HepG2 (cell line): ENCODE results near the gene CTCF. TPM values are rescaled to one million over a fixed set of nuclear protein-coding genes. Genes with fewer than 3 reads are reported as not detected.

Experiments
- ATAC-seq: fragments of 200-7000 bp; cut with Tn5 transposase; 3 replicates; pipeline ENCODE4 v1.9.1; 2020; ENCODE audit warnings: mild to moderate bottlenecking, moderate library complexity
- BruUV-seq: library from RNA; stranded (reverse); fragments of 400-500 nt; replicated peaks from 2 replicates; lab custom pipeline; 2021; lab: Mats Ljungman, UMichigan
- CTCF ChIA-PET: fragments of 300-600 bp; formaldehyde crosslinking; extraction: SDS; loops from one replicate; lab custom pipeline; 2021; ENCODE audit warnings: low total read pairs, inconsistent platforms, low intra/inter-chr PET ratio; lab: Yijun Ruan, JAX
- POLR2A ChIA-PET: fragments of 350-600 bp; sonication (Branson Sonifier 250); formaldehyde crosslinking; loops from one replicate; lab custom pipeline; 2020; ENCODE audit warnings: antibody characterized with exemption, inconsistent platforms; lab: Yijun Ruan, JAX
- DNase-seq: peaks from one replicate; pipeline ENCODE4 v3.0.0-alpha.2; 2015; ENCODE audit warnings: low spot score
- FAIRE-seq: peaks from 3 replicates; lab custom pipeline; 2011; peaks lifted over from hg19 to GRCh38; lab: Jason Lieb, UNC
- H2AFZ ChIP-seq: one replicate; pipeline ENCODE4 v1.6.1; 2011; ENCODE audit warnings: low read length, inconsistent platforms
- H3K27ac ChIP-seq: fragments of 300-600 bp; 3 replicates; pipeline ENCODE4 v1.8.0; 2011; ENCODE audit warnings: mixed run types, mild to moderate bottlenecking, mixed read lengths, low read length, inconsistent platforms; ENCODE audit not compliant: insufficient read depth; ENCODE audit errors: extremely low read length
- H3K27me3 ChIP-seq, 2 experiments: fragments of 200-600 bp in 1 of 2; 2 replicates in 1 of 2; 3 replicates in 1 of 2; pipeline versions ENCODE4 v1.6.0 to v1.8.0; 2011; ENCODE audit warnings: low read length in 2 of 2, mild to moderate bottlenecking in 2 of 2, moderate library complexity in 2 of 2, inconsistent platforms in 1 of 2; ENCODE audit not compliant: insufficient read depth in 2 of 2, control insufficient read depth in 1 of 2
- H3K36me3 ChIP-seq, 2 experiments: fragments of 200-600 bp in 1 of 2; replicated peaks in 1 of 2; 2 replicates in 1 of 2; 3 replicates in 1 of 2; pipeline versions ENCODE4 v1.5.1 to v1.8.0; 2011; ENCODE audit warnings: low read length in 2 of 2, inconsistent platforms in 1 of 2; ENCODE audit not compliant: insufficient read depth in 2 of 2, control insufficient read depth in 1 of 2
- H3K4me1 ChIP-seq: 2 replicates; pipeline ENCODE4 v1.5.1; 2012; ENCODE audit warnings: low read length, inconsistent platforms; ENCODE audit not compliant: insufficient read depth
- H3K4me2 ChIP-seq: 2 replicates; pipeline ENCODE4 v1.6.0; 2011; ENCODE audit warnings: low read depth, low read length, inconsistent platforms
- H3K4me3 ChIP-seq, 3 experiments: fragments of 200-600 bp in 1 of 3; sonication (generic), shearing (Covaris generic) in 1 of 3; replicated peaks in 1 of 3; 2 replicates each; pipeline ENCODE4 v1.5.1; 2011 to 2016; ENCODE audit warnings: low read length in 3 of 3, inconsistent platforms in 2 of 3, low read depth in 2 of 3, mild to moderate bottlenecking in 2 of 3, control low read depth in 1 of 3, mixed read lengths in 1 of 3; ENCODE audit not compliant: insufficient read depth in 1 of 3
- H3K79me2 ChIP-seq: one replicate; pipeline ENCODE4 v1.6.1; 2011; ENCODE audit warnings: low read length, inconsistent platforms; ENCODE audit not compliant: insufficient read depth
- H3K9ac ChIP-seq: 2 replicates; pipeline ENCODE4 v1.6.0; 2011; ENCODE audit warnings: mild to moderate bottlenecking, low read depth, low read length, inconsistent platforms; ENCODE audit not compliant: insufficient read depth
- H3K9me3 ChIP-seq: 2 replicates; pipeline ENCODE4 v1.5.1; 2012; ENCODE audit warnings: mild to moderate bottlenecking, low read length
- H4K20me1 ChIP-seq: 2 replicates; pipeline ENCODE4 v1.6.0; 2011; ENCODE audit warnings: inconsistent platforms, mild to moderate bottlenecking, low read length, moderate library complexity; ENCODE audit not compliant: insufficient read depth
- AKAP8 ChIP-seq: sonication (generic); formaldehyde crosslinking; IDR thresholded peaks from 2 replicates; pipeline ENCODE4 v1.5.1; 2020; ENCODE audit warnings: mild to moderate bottlenecking, missing genetic modification reagents
- ATRX ChIP-seq: sonication (generic); formaldehyde crosslinking; IDR thresholded peaks from 2 replicates; pipeline ENCODE4 v1.4.0; 2020; ENCODE audit warnings: missing genetic modification reagents, borderline replicate concordance
- FOXO1 ChIP-seq: sonication (generic); formaldehyde crosslinking; IDR thresholded peaks from 2 replicates; pipeline ENCODE4 v1.4.0; 2020; ENCODE audit warnings: missing genetic modification reagents
- HNRNPL ChIP-seq: fragments of 200-400 bp; formaldehyde crosslinking; IDR thresholded peaks from 2 replicates; pipeline ENCODE4 v1.6.1; 2017; ENCODE audit warnings: mild to moderate bottlenecking, low read depth, low read length
- MEIS1 ChIP-seq: sonication (generic); formaldehyde crosslinking; IDR thresholded peaks from 2 replicates; pipeline ENCODE4 v1.9.0; 2021; ENCODE audit warnings: mild to moderate bottlenecking, missing genetic modification reagents, moderate library complexity, borderline replicate concordance
- NR2F2 ChIP-seq: IDR thresholded peaks from 2 replicates; pipeline ENCODE4 v1.6.1; 2012; ENCODE audit warnings: low read depth, inconsistent platforms, borderline replicate concordance
- REPIN1 ChIP-seq: sonication (generic); formaldehyde crosslinking; IDR thresholded peaks from 2 replicates; pipeline ENCODE4 v1.8.0; 2022; ENCODE audit warnings: missing genetic modification reagents, low read depth, mild to moderate bottlenecking, borderline replicate concordance
- RFX3 ChIP-seq: IDR thresholded peaks from 2 replicates; pipeline ENCODE4 v1.6.1; 2016; ENCODE audit warnings: missing biosample characterization, missing genetic modification reagents
- SETDB1 ChIP-seq: sonication (generic); formaldehyde crosslinking; IDR thresholded peaks from 2 replicates; pipeline ENCODE4 v1.5.1; 2020; ENCODE audit warnings: missing genetic modification reagents, mild to moderate bottlenecking, borderline replicate concordance
- SP140L ChIP-seq: sonication (generic); formaldehyde crosslinking; IDR thresholded peaks from 2 replicates; pipeline ENCODE4 v1.4.0; 2020; ENCODE audit warnings: missing genetic modification reagents, borderline replicate concordance
- STAT5B ChIP-seq: sonication (generic); formaldehyde crosslinking; IDR thresholded peaks from 2 replicates; pipeline ENCODE4 v1.4.0; 2020; ENCODE audit warnings: missing genetic modification reagents
- THAP8 ChIP-seq: sonication (generic); formaldehyde crosslinking; IDR thresholded peaks from 2 replicates; pipeline ENCODE4 v1.5.1; 2020; ENCODE audit warnings: missing genetic modification reagents, mild to moderate bottlenecking, borderline replicate concordance
- ZBTB21 ChIP-seq: sonication (generic); formaldehyde crosslinking; IDR thresholded peaks from 2 replicates; pipeline ENCODE4 v1.4.0; 2020; ENCODE audit warnings: missing genetic modification reagents
- ZFP36L1 ChIP-seq: sonication (generic); formaldehyde crosslinking; IDR thresholded peaks from 2 replicates; pipeline ENCODE4 v1.8.0; 2022; ENCODE audit warnings: mild to moderate bottlenecking, missing genetic modification reagents, moderate library complexity
- ZFP82 ChIP-seq: sonication (generic); formaldehyde crosslinking; IDR thresholded peaks from 2 replicates; pipeline ENCODE4 v1.5.1; 2020; ENCODE audit warnings: mild to moderate bottlenecking, missing genetic modification reagents, borderline replicate concordance
- ZNF18 ChIP-seq: sonication (generic); formaldehyde crosslinking; IDR thresholded peaks from 2 replicates; pipeline ENCODE4 v1.8.0; 2022; ENCODE audit warnings: mild to moderate bottlenecking, missing genetic modification reagents; ENCODE audit not compliant: insufficient replicate concordance
- ZNF292 ChIP-seq: sonication (generic); formaldehyde crosslinking; IDR thresholded peaks from 2 replicates; pipeline ENCODE4 v1.8.1; 2022; ENCODE audit warnings: mild to moderate bottlenecking, low read depth, missing genetic modification reagents, borderline replicate concordance
- ZNF343 ChIP-seq: sonication (generic); formaldehyde crosslinking; IDR thresholded peaks from 2 replicates; pipeline ENCODE4 v1.4.0; 2020; ENCODE audit warnings: mild to moderate bottlenecking, missing genetic modification reagents
- ZNF510 ChIP-seq: sonication (generic); formaldehyde crosslinking; IDR thresholded peaks from 2 replicates; pipeline ENCODE4 v1.4.0; 2020; ENCODE audit warnings: low read depth, mild to moderate bottlenecking, missing genetic modification reagents
- ZNF572 ChIP-seq: sonication (generic); formaldehyde crosslinking; IDR thresholded peaks from 2 replicates; pipeline ENCODE4 v1.5.1; 2020; ENCODE audit warnings: mild to moderate bottlenecking, missing genetic modification reagents
- ZNF83 ChIP-seq: sonication (generic); formaldehyde crosslinking; IDR thresholded peaks from 2 replicates; pipeline ENCODE4 v1.4.0; 2020; ENCODE audit warnings: missing genetic modification reagents, mild to moderate bottlenecking, borderline replicate concordance
- ZNF850 ChIP-seq: sonication (generic); formaldehyde crosslinking; conservative IDR thresholded peaks from 2 replicates; pipeline ENCODE4 v1.9.0; 2021; ENCODE audit warnings: mild to moderate bottlenecking, missing genetic modification reagents
- ZSCAN12 ChIP-seq: sonication (generic); formaldehyde crosslinking; IDR thresholded peaks from 2 replicates; pipeline ENCODE4 v1.9.0; 2021; ENCODE audit warnings: mild to moderate bottlenecking, missing genetic modification reagents
- WGBS: methylation state at CpG from one replicate; pipeline ENCODE4 v1.1.6; 2017; ENCODE audit warnings: low lambda C conversion rate; 5-methylcytosine and 5-hydroxymethylcytosine counted together
- in situ Hi-C: cut with HindIII; loops from 2 replicates; pipeline ENCODE4 v1.10.0; 2017; ENCODE audit warnings: low pct_unique_long_range_greater_than_20kb; ENCODE audit not compliant: extremely low pct_ligation_motif_present
- intact Hi-C: fragments of 100-400 bp; cut with micrococcal nuclease; formaldehyde crosslinking; loops from one replicate; pipeline ENCODE4 v1.10.0; 2022; ENCODE audit not compliant: unreplicated experiment
- polyA plus RNA-seq, 8 experiments: library from polyadenylated mRNA; depleted of rRNA in 3 of 8; stranded (reverse) in 7 of 8; unstranded in 1 of 8; fragments of >200 nt; fragmentation: Illumina TruSeq in 4 of 8; extraction: Trizol in 4 of 8; gene quantifications; 2 replicates each; pipeline versions ENCODE4 v1.2.1 to v1.2.3, GENCODE V29; 2011 to 2016; ENCODE audit warnings: low read depth in 4 of 8, missing spikeins in 1 of 8, mixed read lengths in 1 of 8; ENCODE audit not compliant: insufficient read depth in 1 of 8
- total RNA-seq, 5 experiments: library from RNA; depleted of rRNA; stranded (reverse); fragments of >200 nt; fragmentation: Illumina TruSeq; extraction: Trizol; gene quantifications; 2 replicates each; pipeline ENCODE4 v1.2.3, GENCODE V29; 2016; ENCODE audit warnings: low read depth in 1 of 5

The CTCF gene
- total and polyA plus RNA-seq, 2 of the 13 experiments (the other 11 are each of a cell fraction or from before 2014, with no cell fraction given): 19.5 to 37.5 TPM

- peak; percentile 3 for ATAC-seq
- H2AFZ ChIP-seq: no peak overlapping the region
- H3K9ac ChIP-seq: peak overlapping the region; percentile 11; the same call in 1 of the 2 replicates
- H3K4me2 ChIP-seq: peak overlapping the region; percentile 99
- in situ Hi-C loops (loop anchor here (5.0 kb wide), 1 partner anchor 98 kb away; no protein-coding TSS in a partner anchor), intact Hi-C loops (no loop called here)
- H3K27me3 ChIP-seq: peaks cover 18 to 54% of the 10 kb centered on the region in 2 experiments
- BruUV-seq: no TSS peak
- no peak for FAIRE-seq
- H3K4me1 ChIP-seq: peaks cover 32% of the 10 kb centered on the region
- no peaks in the 10 kb centered on the region for H3K9me3 ChIP-seq
- H3K79me2 ChIP-seq: no peaks in the 10 kb centered on the region
- peaks cover under 1% of the 10 kb centered on the region; the same call in 1 of the 2 replicates for H4K20me1 ChIP-seq
- CTCF ChIA-PET: interaction anchor here (1.0 to 6.2 kb wide), 5 partner anchors 22 to 152 kb away, joined by 4 to 52 read pairs (median 8); partner anchors contain the start of gene CTCF
- POLR2A ChIA-PET: no interaction called here
- WGBS: 70% methylated on average over 10 of the region's 15 CpGs
- no peaks in the 10 kb centered on the region for H3K36me3 ChIP-seq
- H3K27ac ChIP-seq: no peak overlapping the region
- no peak for DNase-seq
- peak overlapping the region; percentile 47 to 71 (median 65); a peak in 3 of 6 replicates for H3K4me3 ChIP-seq
- TF ChIP-seq ZNF292 (no peak), ZNF343 (CRISPR knock-in tag) (0 out of 2 replicates have a peak, but pooled peaks have one; percentile 17), MEIS1 (no peak), STAT5B (CRISPR knock-in tag) (no peak), ZBTB21 (CRISPR knock-in tag) (no peak), FOXO1 (CRISPR knock-in tag) (no peak), ZNF572 (peak; percentile 89; the same call in 1 of the 2 replicates), HNRNPL (peak; percentile 80; the same call in 1 of the 2 replicates), NR2F2 (no peak), ZNF83 (CRISPR knock-in tag) (no peak), ZNF850 (CRISPR knock-in tag) (no peak), ZNF18 (CRISPR knock-in tag) (no peak), REPIN1 (CRISPR knock-in tag) (no peak), ZFP82 (CRISPR knock-in tag) (no peak), SETDB1 (no peak), THAP8 (CRISPR knock-in tag) (0 out of 2 replicates have a peak, but pooled peaks have one; percentile 57), RFX3 (no peak), AKAP8 (CRISPR knock-in tag) (no peak), SP140L (CRISPR knock-in tag) (no peak), ATRX (no peak), ZSCAN12 (no peak), ZFP36L1 (CRISPR knock-in tag) (no peak), ZNF510 (no peak)
Measured at GRCh38 chr16:67645397-67646121, 83.2 kb downstream of the CTCF start.
